Psoas muscle (tissue), 8 donors: Measurements from ENCODE around the gene CCND1. TPM values are rescaled to one million over a fixed set of nuclear protein-coding genes. Genes with fewer than 3 reads are reported as not detected.
"Not testable (repeated sequence)": the region's sequence is repeated elsewhere in the genome, so short reads cannot be mapped to it uniquely, and the experiment has no call there.

Source experiments
- ATAC-seq, 4 donors: fragments of 200-7000 bp; cut with Tn5 transposase; one replicate each; pipeline ENCODE4 v1.9.1; 2020; ENCODE audit warnings: moderate library complexity in 3 of 4, mild to moderate bottlenecking in 2 of 4
- DNase-seq, 2 donors: peaks; one replicate each; pipeline ENCODE4 v3.0.0-alpha.2; 2020
- H3K27ac ChIP-seq: fragments of 200-600 bp; one replicate; pipeline ENCODE4 v1.8.0; 2022
- H3K27me3 ChIP-seq, 3 donors: fragments of 200-600 bp in 1 of 3; one replicate each; pipeline versions ENCODE4 v1.6.1 to v1.8.0; 2013 to 2022; ENCODE audit warnings: low read length in 2 of 3, mild to moderate bottlenecking in 2 of 3, moderate library complexity in 1 of 3; ENCODE audit not compliant: insufficient read depth in 3 of 3
- H3K36me3 ChIP-seq, 2 donors: fragments of 200-600 bp in 1 of 2; one replicate each; pipeline versions ENCODE4 v1.6.1 to v1.8.0; 2013 to 2022; ENCODE audit warnings: low read depth in 1 of 2, mild to moderate bottlenecking in 1 of 2, moderate library complexity in 1 of 2; ENCODE audit not compliant: insufficient read depth in 1 of 2
- H3K4me1 ChIP-seq: fragments of 200-600 bp; one replicate; pipeline ENCODE4 v1.8.0; 2022
- H3K4me3 ChIP-seq: fragments of 200-600 bp; one replicate; pipeline ENCODE4 v1.8.0; 2022; ENCODE audit warnings: mild to moderate bottlenecking
- H3K9me3 ChIP-seq: fragments of 200-600 bp; one replicate; pipeline ENCODE4 v1.8.0; 2022
- WGBS, 3 donors: extraction: QIAGEN DNeasy Blood & Tissue Kit; methylation state at CpG; one replicate each; pipeline versions ENCODE4 v1.1.6 to v1.1.7; 2013; 5-methylcytosine and 5-hydroxymethylcytosine counted together
- intact Hi-C, 2 donors: fragments of 100-400 bp; cut with DNase I; formaldehyde crosslinking; loops; one replicate each; pipeline versions ENCODE4 v1.11.0 to v1.14.2; 2022
- polyA plus RNA-seq, 3 donors: library from polyadenylated mRNA; stranded (reverse); fragments of 200-250 nt; gene quantifications; one replicate each; pipeline ENCODE4 v1.2.3, GENCODE V29; 2013
- total RNA-seq, 4 donors: library from RNA; stranded (reverse); fragmentation: NEBNext Ultra II Directional in 2 of 4; extraction: Animal tissue kit (Norgen Biotek cat#: 25700) in 2 of 4; gene quantifications; one replicate each; pipeline versions ENCODE4 v1.2.1 to v1.2.4, GENCODE V29; 2021 to 2023
- TF ChIP-seq, protein P1 (sequence below): fragments of 200-600 bp; IDR thresholded peaks from one replicate; pipeline ENCODE4 v1.8.0; 2022; ENCODE audit warnings: antibody characterized with exemption
- donor health status: healthy with polysubstance abuse.
- donor health status: DM: no; HTN: no; CAD: no; lungs with moderate emphysema.
- donor health status: Bipolar disorder and iron deficiency.
- donor health status: healthy.
- donor health status: DM: yes; HTN: yes; CAD: no.
- donor health status: DM: no; HTN: no; CAD: no.
- donor health status: DM: no; HTN: no; CAD: no.
- donor health status: DM: yes; HTN: yes; CAD: no.

The CCND1 gene
- total and polyA plus RNA-seq, 7 donors, result 1.8 to 11.3 (median 6.5) TPM

DNA sequence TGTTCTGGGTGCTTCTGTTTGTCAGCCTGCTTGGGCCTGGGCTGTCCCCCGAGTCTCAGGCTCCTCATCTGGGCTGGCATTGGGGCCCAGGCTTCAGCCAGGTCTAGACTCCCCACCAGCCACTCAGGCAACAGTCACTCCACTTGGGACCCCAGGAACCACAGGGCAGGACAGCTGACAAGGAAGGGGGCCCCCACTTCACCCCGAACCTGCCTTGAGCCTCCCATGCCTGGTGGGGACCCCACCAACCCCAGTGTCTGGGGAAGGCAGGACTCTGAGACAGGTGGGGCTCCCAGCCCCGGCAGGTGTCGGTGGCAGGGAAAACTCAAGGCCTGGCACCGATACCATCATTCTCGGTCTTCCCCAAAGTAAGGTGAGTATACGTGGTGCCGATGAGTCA lies 45.9 kb downstream of the CCND1 start:
- Histone ChIP-seq H3K4me1 (no peaks in the 10 kb centered on the region), H3K4me3 (no peak overlapping the region), H3K36me3 (no peaks in the 10 kb centered on the region), H3K9me3 (no peaks in the 10 kb centered on the region), H3K27me3 (peaks cover 0 to 10% (median 0%) of the 10 kb centered on the region in 3 donors), H3K27ac (no peak overlapping the region)
- DNase-seq, result no peak
- intact Hi-C loops, result loop anchor here (1.0 to 5.0 kb wide), 3 partner anchors 115 to 203 kb away; no protein-coding TSS in a partner anchor
- ATAC-seq, result no peak
- WGBS, 3 donors, result 86 to 94% (median 88%) methylated on average over 8 of the region's 8 CpGs
- TF ChIP-seq, protein P1, sequence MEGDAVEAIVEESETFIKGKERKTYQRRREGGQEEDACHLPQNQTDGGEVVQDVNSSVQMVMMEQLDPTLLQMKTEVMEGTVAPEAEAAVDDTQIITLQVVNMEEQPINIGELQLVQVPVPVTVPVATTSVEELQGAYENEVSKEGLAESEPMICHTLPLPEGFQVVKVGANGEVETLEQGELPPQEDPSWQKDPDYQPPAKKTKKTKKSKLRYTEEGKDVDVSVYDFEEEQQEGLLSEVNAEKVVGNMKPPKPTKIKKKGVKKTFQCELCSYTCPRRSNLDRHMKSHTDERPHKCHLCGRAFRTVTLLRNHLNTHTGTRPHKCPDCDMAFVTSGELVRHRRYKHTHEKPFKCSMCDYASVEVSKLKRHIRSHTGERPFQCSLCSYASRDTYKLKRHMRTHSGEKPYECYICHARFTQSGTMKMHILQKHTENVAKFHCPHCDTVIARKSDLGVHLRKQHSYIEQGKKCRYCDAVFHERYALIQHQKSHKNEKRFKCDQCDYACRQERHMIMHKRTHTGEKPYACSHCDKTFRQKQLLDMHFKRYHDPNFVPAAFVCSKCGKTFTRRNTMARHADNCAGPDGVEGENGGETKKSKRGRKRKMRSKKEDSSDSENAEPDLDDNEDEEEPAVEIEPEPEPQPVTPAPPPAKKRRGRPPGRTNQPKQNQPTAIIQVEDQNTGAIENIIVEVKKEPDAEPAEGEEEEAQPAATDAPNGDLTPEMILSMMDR, result no peak

DNA sequence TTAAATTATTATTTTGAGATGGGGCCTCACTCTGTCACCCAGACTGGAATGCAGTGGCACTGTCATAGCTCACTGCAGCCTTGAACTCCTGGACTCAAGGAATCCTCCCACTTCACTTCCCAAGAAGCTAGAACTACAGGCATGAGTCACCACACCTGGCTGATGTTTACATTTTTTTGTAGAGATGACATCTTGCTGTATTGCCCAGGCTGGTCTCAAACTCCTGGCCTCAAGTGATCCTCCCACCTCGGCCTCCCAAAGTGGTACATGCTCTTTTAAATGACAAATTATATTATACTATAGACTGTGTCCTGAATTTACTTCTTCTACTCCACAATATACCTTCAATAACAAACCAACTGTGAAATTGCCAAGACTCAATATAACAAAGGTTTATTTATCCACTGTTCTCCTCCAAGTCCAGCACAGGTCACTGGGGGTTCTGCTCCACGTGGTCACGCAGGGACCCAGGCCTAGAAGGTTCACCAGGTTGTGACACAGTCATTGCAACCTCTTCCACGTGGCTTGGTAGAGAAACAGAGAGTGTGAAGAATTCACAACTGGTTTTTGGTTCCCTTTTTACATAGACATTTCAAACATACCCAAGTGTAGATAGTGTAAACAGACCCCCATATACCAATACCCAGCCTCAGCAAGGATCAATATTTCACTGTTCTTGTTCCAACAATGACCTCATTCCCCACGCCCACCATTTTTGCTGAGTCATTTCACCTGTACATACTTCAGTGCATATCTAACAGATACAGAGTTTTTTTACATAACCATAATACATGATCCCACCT lies 47.2 kb downstream of the CCND1 start:
- DNase-seq, H3K9me3 ChIP-seq, H3K4me3 ChIP-seq, H3K27ac ChIP-seq, H3K4me1 ChIP-seq, ATAC-seq, H3K36me3 ChIP-seq: not testable (repeated sequence)
- peaks cover 0 to 22% (median 0%) of the 10 kb centered on the region in 3 donors for H3K27me3 ChIP-seq
- intact Hi-C loops, result loop anchor here (5.0 kb wide), 2 partner anchors 114 to 199 kb away; no protein-coding TSS in a partner anchor
- 76 to 81% (median 79%) methylated on average over 5 of the region's 5 CpGs for WGBS, 3 donors

DNA sequence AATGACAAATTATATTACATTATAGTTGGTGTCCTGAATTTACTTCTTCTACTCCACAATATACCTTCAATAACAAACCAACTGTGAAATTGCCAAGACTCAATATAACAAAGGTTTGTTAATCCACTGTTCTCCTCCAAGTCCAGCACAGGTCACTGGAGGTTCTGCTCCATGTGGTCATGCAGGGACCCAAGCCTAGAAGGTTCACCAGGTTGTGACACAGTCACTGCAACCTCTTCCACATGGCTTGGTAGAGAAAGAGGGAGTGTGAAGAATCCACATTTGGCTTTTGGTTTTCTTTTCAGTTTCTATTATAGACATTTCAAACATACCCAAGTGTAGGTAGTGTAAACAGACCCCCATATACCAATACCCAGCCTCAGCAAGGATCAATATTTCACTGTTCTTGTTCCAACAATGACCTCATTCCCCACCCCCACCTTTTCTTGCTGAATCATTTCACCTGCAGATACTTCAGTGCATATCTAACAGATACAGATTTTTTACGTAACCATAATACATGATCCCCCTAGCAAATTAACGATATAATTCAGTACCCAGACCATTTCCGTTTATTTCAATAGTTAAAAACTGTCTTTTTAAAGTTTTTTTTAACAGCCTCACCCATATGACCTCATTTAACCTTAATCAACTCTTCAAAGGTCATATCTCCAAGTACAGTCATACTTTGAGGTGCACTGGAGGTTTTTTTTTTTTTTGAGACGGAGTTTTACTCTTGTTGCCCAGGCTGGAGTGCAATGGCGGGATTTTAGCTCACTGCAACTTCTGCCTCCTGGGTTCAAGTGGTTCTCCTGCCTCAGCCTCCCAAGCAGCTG lies 48.7 kb downstream of the CCND1 start:
- ATAC-seq (no peak), DNase-seq (no peak)
- Histone ChIP-seq H3K4me1 (no peaks in the 10 kb centered on the region), H3K27me3 (peaks cover 0 to 34% (median 3%) of the 10 kb centered on the region in 3 donors), H3K4me3 (no peak overlapping the region), H3K27ac (no peak overlapping the region), H3K9me3 (no peaks in the 10 kb centered on the region), H3K36me3 (no peaks in the 10 kb centered on the region)
- intact Hi-C loops, result loop anchor here (5.0 kb wide), 2 partner anchors 113 to 198 kb away; no protein-coding TSS in a partner anchor
- TF ChIP-seq, protein P1, result no peak
- WGBS, 3 donors, result 86 to 92% (median 90%) methylated on average over 5 of the region's 5 CpGs

DNA sequence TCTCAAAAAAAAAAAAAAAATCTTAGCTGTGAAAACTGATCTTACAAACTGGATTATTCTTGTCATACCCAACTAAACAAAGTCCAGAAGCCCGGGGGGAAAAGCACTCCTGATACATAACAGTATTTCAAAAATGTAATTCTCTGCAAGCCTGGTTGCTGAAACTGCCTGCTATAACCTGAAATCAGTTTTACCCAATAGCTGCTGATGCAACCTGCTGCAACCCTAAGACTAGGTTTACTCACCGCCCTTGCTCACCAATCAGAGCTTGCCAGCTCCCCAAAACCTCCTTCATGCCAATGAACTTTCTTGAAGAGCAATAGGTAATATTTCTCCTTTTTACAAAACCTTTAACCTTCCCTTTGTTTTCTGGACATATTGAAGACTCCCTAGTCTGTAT lies 50.5 kb downstream of the CCND1 start:
- intact Hi-C loops, result no loop called here
- DNase-seq, result no peak

More for the DNA sequence above, 50.5 kb downstream of the CCND1 start:
- Histone ChIP-seq H3K4me1 (no peaks in the 10 kb centered on the region), H3K27me3 (peaks cover 0 to 49% (median 6%) of the 10 kb centered on the region in 3 donors), H3K36me3 (no peaks in the 10 kb centered on the region), H3K27ac (no peak overlapping the region), H3K4me3 (no peak overlapping the region), H3K9me3 (no peaks in the 10 kb centered on the region)
- no peak for ATAC-seq
- WGBS, 3 donors, result 57 to 63% (median 62%) methylated on average over 2 of the region's 2 CpGs
- TF ChIP-seq, protein P1, result no peak
